ENCODE results near the gene RCOR1. TPM values are rescaled to one million over a fixed set of nuclear protein-coding genes. Genes with fewer than 3 reads are reported as not detected.

Gene RCOR1
- total and polyA plus RNA-seq, 2 of the 8 experiments (the other 6 are each of a cell fraction or from before 2014, with no cell fraction given): 12.3 to 26.3 TPM

DNA sequence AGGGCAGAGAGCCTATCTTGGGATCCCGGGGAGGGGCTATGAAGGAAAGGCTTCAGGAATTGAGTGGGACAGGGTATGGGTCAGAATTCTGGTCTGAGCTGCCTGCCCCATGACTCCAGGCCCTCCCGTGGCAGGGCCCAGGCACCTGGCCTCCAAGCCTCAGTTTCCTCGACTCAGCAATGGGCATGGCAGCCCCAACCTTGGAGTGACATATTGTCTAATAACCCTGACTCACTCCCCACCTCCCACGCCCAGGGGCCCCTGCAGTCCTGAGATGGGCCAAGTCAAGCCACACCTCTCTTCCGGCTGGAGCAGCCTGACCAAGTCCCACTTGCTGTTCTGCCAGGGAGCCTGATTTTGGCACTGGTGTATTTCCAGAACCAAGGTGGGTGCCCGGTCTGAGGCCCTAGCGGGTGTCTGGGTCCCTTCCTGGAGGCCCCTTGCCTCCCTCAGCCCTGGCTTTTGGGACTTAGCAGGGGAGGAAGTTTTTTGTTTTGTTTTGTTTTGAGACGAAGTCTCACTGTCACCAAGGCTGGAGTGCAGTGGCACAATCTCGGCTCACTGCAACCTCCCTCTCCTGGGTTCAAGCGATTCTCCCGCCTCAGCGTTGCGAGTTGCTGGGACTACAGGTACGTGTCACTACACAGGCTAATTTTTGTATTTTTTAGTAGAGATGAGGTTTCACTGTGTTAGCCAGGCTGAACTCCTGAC lies 40.3 kb upstream of the RCOR1 start:
- DNase-seq (ENCODE audit: low read depth in 1 of 2, low spot score in 2 of 2) (no peak), FAIRE-seq (no peak)
- no peaks in the 10 kb centered on the region for H3K79me1 ChIP-seq (ENCODE audit: low read depth, low read length)
- no peak overlapping the region for H3K23ac ChIP-seq (ENCODE audit: insufficient read length)
- no peaks in the 10 kb centered on the region for H4K20me1 ChIP-seq (replicated peaks in 1 of 2; ENCODE audit: control insufficient read depth in 1 of 2, insufficient read depth in 2 of 2, low read length in 2 of 2)
- H3K9ac ChIP-seq (replicated peaks in 1 of 4; ENCODE audit: extremely low read depth in 1 of 4, low read depth in 3 of 4, low read length in 3 of 4): no peak overlapping the region
- peaks cover 6% of the 10 kb centered on the region; the same call in 1 of the 2 replicates for H3K23me2 ChIP-seq (ENCODE audit: low read depth, low read length)
- no peak overlapping the region for H3K56ac ChIP-seq (replicated peaks; ENCODE audit: insufficient read length, low read depth, low read length)
- no peak overlapping the region; the same call in 1 of the 2 replicates for H4K8ac ChIP-seq (ENCODE audit: extremely low read depth, insufficient read depth, low read length)
- H3K9me3 ChIP-seq (ENCODE audit: insufficient read depth in 2 of 2, low read depth in 1 of 2, low read length in 1 of 2): no peaks in the 10 kb centered on the region
- H2BK20ac ChIP-seq (ENCODE audit: low read length): no peak overlapping the region
- no peak overlapping the region for H3K4me2 ChIP-seq (ENCODE audit: insufficient read depth in 1 of 2, low read depth in 2 of 2, low read length in 2 of 2)
- 86% methylated on average over 14 of the region's 14 CpGs; no CpG with 5 or more reads in 1 of the 2 experiments for WGBS, 2 experiments (ENCODE audit: extremely low coverage in 1 of 2, insufficient coverage in 1 of 2, insufficient read length in 1 of 2, insufficient replicate concordance in 2 of 2, low coverage in 1 of 2, low lambda C conversion rate in 2 of 2, missing lambda C conversion rate in 1 of 2)
- H2BK15ac ChIP-seq (ENCODE audit: low read length): no peak overlapping the region
- H2AK5ac ChIP-seq (ENCODE audit: low read depth, low read length): no peak overlapping the region
- H3K79me2 ChIP-seq (ENCODE audit: control insufficient read depth in 1 of 2, insufficient read depth in 2 of 2, low read length in 2 of 2): no peaks in the 10 kb centered on the region
- no peaks in the 10 kb centered on the region for H3K27me3 ChIP-seq (replicated peaks in 1 of 4; ENCODE audit: control insufficient read depth in 3 of 4, extremely low read depth in 1 of 4, insufficient read depth in 3 of 4, low read length in 3 of 4)
- no peak overlapping the region for H2BK5ac ChIP-seq (ENCODE audit: low read depth, low read length)
- no peak overlapping the region for H3K4ac ChIP-seq (replicated peaks; ENCODE audit: insufficient read length, low read depth, low read length)
- no peak overlapping the region for H4K5ac ChIP-seq (ENCODE audit: insufficient read length, low read depth, low read length)
- no peak overlapping the region for H3K4me3 ChIP-seq (ENCODE audit: extremely low read depth in 1 of 4, insufficient read depth in 2 of 4, low read depth in 3 of 4, low read length in 4 of 4)
- H3K4me1 ChIP-seq (replicated peaks in 1 of 4; ENCODE audit: control insufficient read depth in 3 of 4, insufficient read depth in 4 of 4, low read length in 3 of 4): peaks cover 0 to 8% (median 5%) of the 10 kb centered on the region in 4 experiments; a peak in 5 of 7 replicates
- H3K14ac ChIP-seq (ENCODE audit: insufficient read length): no peak overlapping the region
- no peaks in the 10 kb centered on the region for H3K36me3 ChIP-seq (ENCODE audit: control insufficient read depth in 2 of 4, insufficient read depth in 4 of 4, low read length in 3 of 4)
- no peak overlapping the region for H4K91ac ChIP-seq (replicated peaks; ENCODE audit: insufficient read length, low read length)
- POLR2A ChIA-PET (ENCODE audit: partially characterized antibody): interaction anchor here (0.6 to 1.5 kb wide), 2 partner anchors 12 to 28 kb away, joined by 3 to 4 read pairs; no protein-coding TSS in a partner anchor
- H2AFZ ChIP-seq (ENCODE audit: low read length): no peak overlapping the region
- H3K18ac ChIP-seq (ENCODE audit: extremely low read depth, low read length): no peak overlapping the region
- no peak overlapping the region for H2BK120ac ChIP-seq (replicated peaks; ENCODE audit: low read depth, low read length)
- H2BK12ac ChIP-seq (ENCODE audit: low read depth, low read length): no peak overlapping the region
- CTCF ChIA-PET (ENCODE audit: partially characterized antibody): interaction anchor here (1.5 kb wide), 1 partner anchor 22 kb away, joined by 3 read pairs; no protein-coding TSS in a partner anchor
- H3K27ac ChIP-seq (ENCODE audit: low read depth, low read length): no peak overlapping the region
- no peak for TF ChIP-seq CREB1 (IDR thresholded peaks at IDR 0.05)
- no peak for TF ChIP-seq CBX8 (IDR thresholded peaks at IDR 0.05; ENCODE audit: borderline replicate concordance, low read depth, low read length)
- no peak for TF ChIP-seq PHF8 (conservative IDR thresholded peaks at IDR 0.05; ENCODE audit: low read depth, low read length)
- TF ChIP-seq GTF2F1 (IDR thresholded peaks at IDR 0.05; ENCODE audit: borderline replicate concordance, low read depth, low read length): no peak
- TF ChIP-seq BACH1 (IDR thresholded peaks at IDR 0.05; ENCODE audit: low read length): no peak
- TF ChIP-seq, protein P1, sequence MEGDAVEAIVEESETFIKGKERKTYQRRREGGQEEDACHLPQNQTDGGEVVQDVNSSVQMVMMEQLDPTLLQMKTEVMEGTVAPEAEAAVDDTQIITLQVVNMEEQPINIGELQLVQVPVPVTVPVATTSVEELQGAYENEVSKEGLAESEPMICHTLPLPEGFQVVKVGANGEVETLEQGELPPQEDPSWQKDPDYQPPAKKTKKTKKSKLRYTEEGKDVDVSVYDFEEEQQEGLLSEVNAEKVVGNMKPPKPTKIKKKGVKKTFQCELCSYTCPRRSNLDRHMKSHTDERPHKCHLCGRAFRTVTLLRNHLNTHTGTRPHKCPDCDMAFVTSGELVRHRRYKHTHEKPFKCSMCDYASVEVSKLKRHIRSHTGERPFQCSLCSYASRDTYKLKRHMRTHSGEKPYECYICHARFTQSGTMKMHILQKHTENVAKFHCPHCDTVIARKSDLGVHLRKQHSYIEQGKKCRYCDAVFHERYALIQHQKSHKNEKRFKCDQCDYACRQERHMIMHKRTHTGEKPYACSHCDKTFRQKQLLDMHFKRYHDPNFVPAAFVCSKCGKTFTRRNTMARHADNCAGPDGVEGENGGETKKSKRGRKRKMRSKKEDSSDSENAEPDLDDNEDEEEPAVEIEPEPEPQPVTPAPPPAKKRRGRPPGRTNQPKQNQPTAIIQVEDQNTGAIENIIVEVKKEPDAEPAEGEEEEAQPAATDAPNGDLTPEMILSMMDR (IDR thresholded peaks at IDR 0.05; ENCODE audit: control extremely low read depth in 1 of 3, insufficient read depth in 1 of 3, low read depth in 1 of 3, low read length in 3 of 3): no peak
- TF ChIP-seq TBP (IDR thresholded peaks at IDR 0.05; ENCODE audit: low read depth, low read length): no peak
- TF ChIP-seq CEBPB (IDR thresholded peaks at IDR 0.05; ENCODE audit: low read depth, low read length): no peak
- no peak for TF ChIP-seq JUND (IDR thresholded peaks at IDR 0.05; ENCODE audit: low read length)
- TF ChIP-seq, protein P2, sequence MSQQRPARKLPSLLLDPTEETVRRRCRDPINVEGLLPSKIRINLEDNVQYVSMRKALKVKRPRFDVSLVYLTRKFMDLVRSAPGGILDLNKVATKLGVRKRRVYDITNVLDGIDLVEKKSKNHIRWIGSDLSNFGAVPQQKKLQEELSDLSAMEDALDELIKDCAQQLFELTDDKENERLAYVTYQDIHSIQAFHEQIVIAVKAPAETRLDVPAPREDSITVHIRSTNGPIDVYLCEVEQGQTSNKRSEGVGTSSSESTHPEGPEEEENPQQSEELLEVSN (IDR thresholded peaks at IDR 0.05): no peak
